Activated B cell treated with CpG ODN at 0.5 μM for 24 hours (primary cell): ENCODE results near the gene SACM1L. TPM values are rescaled to one million over a fixed set of nuclear protein-coding genes. Genes with fewer than 3 reads are reported as not detected.

Experiments
- ATAC-seq: fragments of 200-7000 bp; cut with Tn5 transposase; one replicate; pipeline ENCODE4 v1.10.0; 2021; ENCODE audit warnings: low read depth, mild to moderate bottlenecking, moderate library complexity
- CTCF ChIA-PET: fragments of 350-600 bp; sonication (Branson Sonifier 250); formaldehyde crosslinking; loops from one replicate; lab custom pipeline; 2021; ENCODE audit warnings: antibody characterized with exemption; lab: Charles Lee
- POLR2A ChIA-PET: fragments of 350-600 bp; sonication (Branson Sonifier 250); formaldehyde crosslinking; loops from one replicate; lab custom pipeline; 2021; ENCODE audit warnings: antibody characterized with exemption; lab: Charles Lee
- DNase-seq: peaks from one replicate; pipeline ENCODE4 v3.0.0; 2022
- H3K27ac Mint-ChIP-seq: one replicate; pipeline ENCODE4 v1.8.0; 2020; ENCODE audit warnings: mixed read lengths
- H3K27me3 Mint-ChIP-seq: one replicate; pipeline ENCODE4 v1.8.0; 2021; ENCODE audit warnings: mixed read lengths
- H3K36me3 Mint-ChIP-seq: one replicate; pipeline ENCODE4 v1.8.0; 2021; ENCODE audit warnings: low read depth, mixed read lengths
- H3K4me1 Mint-ChIP-seq: one replicate; pipeline ENCODE4 v1.8.0; 2021; ENCODE audit warnings: mixed read lengths
- H3K4me3 Mint-ChIP-seq: one replicate; pipeline ENCODE4 v1.8.0; 2020; ENCODE audit warnings: mild to moderate bottlenecking, mixed read lengths
- H3K9me3 Mint-ChIP-seq: one replicate; pipeline ENCODE4 v1.8.0; 2020; ENCODE audit warnings: mixed read lengths
- intact Hi-C: fragments of 100-400 bp; cut with micrococcal nuclease; formaldehyde crosslinking; loops from one replicate; pipeline ENCODE4 v1.15.1; 2024
- total RNA-seq: library from RNA; stranded (reverse); gene quantifications from 2 replicates; pipeline ENCODE4 v1.2.3, GENCODE V29; 2022
- TF ChIP-seq, protein P1 (sequence below): fragments of 200-600 bp; IDR thresholded peaks from one replicate; pipeline ENCODE4 v1.8.0; 2022; ENCODE audit warnings: antibody characterized with exemption, mild to moderate bottlenecking

The SACM1L gene
- total RNA-seq, 1 donor from 2014 or later, result 55.5 TPM

DNA sequence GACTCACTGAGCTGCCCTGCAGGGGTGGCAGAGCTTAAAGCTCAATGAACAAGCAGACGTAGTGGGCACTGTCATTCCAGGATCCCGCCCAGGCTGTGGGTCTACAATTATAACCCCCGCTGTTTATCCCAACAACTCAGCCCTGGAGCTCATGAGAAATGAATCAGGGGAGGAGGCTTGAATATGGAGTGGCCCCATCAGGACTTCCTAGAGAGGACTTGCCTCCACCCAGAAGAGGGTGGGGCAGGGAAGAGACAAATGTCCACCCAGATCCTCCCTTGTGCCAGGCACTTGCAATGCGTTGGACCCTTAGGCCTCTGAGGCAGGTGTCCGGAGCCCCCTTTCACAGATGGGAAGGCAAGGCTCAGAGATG lies 74.1 kb downstream of the SACM1L start:
- DNase-seq (no peak), ATAC-seq (no peak)
- intact Hi-C loops, result loop anchor here (10.0 kb wide), 1 partner anchor 612 kb away; the partner anchor contains the start of gene CCR5
- Mint-ChIP-seq H3K27me3 (peaks cover 1% of the 10 kb centered on the region), H3K36me3 (no peaks in the 10 kb centered on the region), H3K4me1 (peaks cover 3% of the 10 kb centered on the region), H3K9me3 (peaks cover 7% of the 10 kb centered on the region), H3K27ac (no peak overlapping the region), H3K4me3 (no peak overlapping the region)
- POLR2A ChIA-PET, result no interaction called here
- CTCF ChIA-PET, result interaction anchor here (1.1 to 4.9 kb wide), 4 partner anchors 54 to 445 kb away, joined by 3 to 50 read pairs (median 3); partner anchors contain the start of gene CCR1
- TF ChIP-seq, protein P1, sequence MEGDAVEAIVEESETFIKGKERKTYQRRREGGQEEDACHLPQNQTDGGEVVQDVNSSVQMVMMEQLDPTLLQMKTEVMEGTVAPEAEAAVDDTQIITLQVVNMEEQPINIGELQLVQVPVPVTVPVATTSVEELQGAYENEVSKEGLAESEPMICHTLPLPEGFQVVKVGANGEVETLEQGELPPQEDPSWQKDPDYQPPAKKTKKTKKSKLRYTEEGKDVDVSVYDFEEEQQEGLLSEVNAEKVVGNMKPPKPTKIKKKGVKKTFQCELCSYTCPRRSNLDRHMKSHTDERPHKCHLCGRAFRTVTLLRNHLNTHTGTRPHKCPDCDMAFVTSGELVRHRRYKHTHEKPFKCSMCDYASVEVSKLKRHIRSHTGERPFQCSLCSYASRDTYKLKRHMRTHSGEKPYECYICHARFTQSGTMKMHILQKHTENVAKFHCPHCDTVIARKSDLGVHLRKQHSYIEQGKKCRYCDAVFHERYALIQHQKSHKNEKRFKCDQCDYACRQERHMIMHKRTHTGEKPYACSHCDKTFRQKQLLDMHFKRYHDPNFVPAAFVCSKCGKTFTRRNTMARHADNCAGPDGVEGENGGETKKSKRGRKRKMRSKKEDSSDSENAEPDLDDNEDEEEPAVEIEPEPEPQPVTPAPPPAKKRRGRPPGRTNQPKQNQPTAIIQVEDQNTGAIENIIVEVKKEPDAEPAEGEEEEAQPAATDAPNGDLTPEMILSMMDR, result no peak

DNA sequence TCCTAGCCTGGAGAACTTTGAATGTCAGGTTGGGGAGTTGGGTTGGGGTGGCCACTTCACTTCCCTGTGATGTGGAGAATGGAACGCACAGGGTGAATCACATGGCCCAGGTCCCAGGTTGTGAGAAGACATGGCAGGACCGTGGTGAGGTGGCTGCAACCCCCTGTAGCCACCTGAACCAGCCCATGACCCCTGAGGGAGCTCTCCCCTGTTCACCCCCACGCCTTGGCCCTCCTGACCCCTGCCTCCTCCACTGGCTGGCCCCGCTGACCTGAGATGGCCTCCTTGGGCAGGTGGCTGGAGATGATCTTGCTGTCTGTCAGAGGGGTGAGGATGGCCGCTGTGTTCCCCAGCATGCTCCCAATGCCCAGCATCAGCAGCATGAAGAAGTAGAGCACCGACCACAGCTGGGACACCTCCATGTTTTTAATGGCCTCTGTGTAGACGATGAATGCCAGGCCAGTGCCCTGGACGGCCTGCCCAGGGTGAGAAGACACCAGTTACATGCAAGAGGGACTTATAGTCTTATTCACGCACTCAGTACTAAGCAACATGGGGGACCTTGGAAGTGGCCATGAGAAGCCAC lies 76.2 kb downstream of the SACM1L start:
- intact Hi-C loops, result loop anchor here (10.0 kb wide), 1 partner anchor 609 kb away; the partner anchor contains the start of gene CCR5
- Mint-ChIP-seq H3K27ac (no peak overlapping the region), H3K9me3 (peaks cover 7% of the 10 kb centered on the region), H3K4me1 (peaks cover 3% of the 10 kb centered on the region), H3K27me3 (peaks cover 1% of the 10 kb centered on the region), H3K4me3 (no peak overlapping the region), H3K36me3 (no peaks in the 10 kb centered on the region)
- ChIA-PET POLR2A (no interaction called here), CTCF (no interaction called here)
- TF ChIP-seq, protein P1, result no peak
- ATAC-seq, result no peak
- DNase-seq, result no peak

DNA sequence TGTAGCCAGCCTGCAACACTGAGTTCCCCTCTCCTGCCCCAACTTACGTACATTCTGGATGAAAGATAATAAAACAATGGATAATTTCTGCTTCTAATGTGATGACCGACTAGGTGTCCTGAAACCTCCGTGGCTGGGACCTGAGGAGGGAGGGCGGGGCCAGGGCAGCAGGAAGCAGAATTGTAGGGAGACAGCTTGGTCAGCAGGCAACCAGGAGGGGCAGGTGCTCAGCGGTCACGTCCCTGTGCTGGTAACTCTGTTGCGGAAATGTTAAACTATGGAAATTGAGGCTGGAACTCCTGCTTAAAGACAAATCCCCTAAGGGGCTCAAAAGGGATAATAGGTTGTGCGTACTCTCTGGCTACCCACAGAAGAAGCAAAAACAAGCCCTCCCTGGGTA lies 76.8 kb downstream of the SACM1L start:
- ChIA-PET CTCF (no interaction called here), POLR2A (no interaction called here)
- H3K4me1 Mint-ChIP-seq, result peaks cover 3% of the 10 kb centered on the region
- no peak overlapping the region for H3K4me3 Mint-ChIP-seq
- DNase-seq, result no peak
- H3K9me3 Mint-ChIP-seq, result peaks cover 7% of the 10 kb centered on the region
- no peak overlapping the region for H3K27ac Mint-ChIP-seq
- TF ChIP-seq, protein P1, result no peak
- intact Hi-C loops, result loop anchor here (10.0 kb wide), 1 partner anchor 609 kb away; the partner anchor contains the start of gene CCR5
- H3K36me3 Mint-ChIP-seq, result no peaks in the 10 kb centered on the region
- H3K27me3 Mint-ChIP-seq, result peaks cover 1% of the 10 kb centered on the region
- ATAC-seq, result no peak

DNA sequence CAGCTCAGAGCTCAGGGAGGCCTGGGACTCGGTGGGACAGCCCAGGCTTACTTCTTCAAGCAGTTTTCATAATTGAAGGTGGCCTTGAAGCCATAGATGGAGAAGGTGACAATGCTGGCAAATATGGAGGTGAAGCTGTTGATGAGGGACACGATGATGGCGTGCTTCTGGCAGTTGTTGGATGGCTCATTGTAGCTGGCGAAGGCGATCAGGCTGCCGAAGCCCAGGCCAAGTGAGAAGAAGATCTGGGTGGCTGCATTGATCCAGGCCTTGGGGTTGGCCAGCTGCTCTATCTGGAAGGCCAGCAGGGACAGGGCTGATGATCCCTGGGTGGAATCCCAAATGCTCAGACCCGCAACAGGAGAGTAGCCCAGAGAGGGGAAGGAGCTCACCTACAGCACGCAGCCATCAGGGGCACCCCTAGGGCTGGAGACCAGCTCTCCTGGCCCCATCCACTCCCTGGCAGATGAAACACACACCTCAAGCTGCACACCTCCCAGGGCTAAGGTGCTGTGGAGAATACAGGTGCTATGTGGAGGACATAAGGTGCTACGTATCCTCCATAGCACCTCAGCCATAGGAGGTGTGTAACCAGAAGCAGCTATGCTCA lies 82.1 kb downstream of the SACM1L start:
- Mint-ChIP-seq H3K4me1 (no peaks in the 10 kb centered on the region), H3K27ac (no peak overlapping the region), H3K36me3 (no peaks in the 10 kb centered on the region), H3K27me3 (peaks cover 6% of the 10 kb centered on the region), H3K9me3 (peaks cover 7% of the 10 kb centered on the region), H3K4me3 (no peak overlapping the region)
- no peak for DNase-seq
- CTCF ChIA-PET, result no interaction called here
- intact Hi-C loops, result no loop called here
- ATAC-seq, result no peak
- POLR2A ChIA-PET, result no interaction called here
- TF ChIP-seq, protein P1, result no peak

DNA sequence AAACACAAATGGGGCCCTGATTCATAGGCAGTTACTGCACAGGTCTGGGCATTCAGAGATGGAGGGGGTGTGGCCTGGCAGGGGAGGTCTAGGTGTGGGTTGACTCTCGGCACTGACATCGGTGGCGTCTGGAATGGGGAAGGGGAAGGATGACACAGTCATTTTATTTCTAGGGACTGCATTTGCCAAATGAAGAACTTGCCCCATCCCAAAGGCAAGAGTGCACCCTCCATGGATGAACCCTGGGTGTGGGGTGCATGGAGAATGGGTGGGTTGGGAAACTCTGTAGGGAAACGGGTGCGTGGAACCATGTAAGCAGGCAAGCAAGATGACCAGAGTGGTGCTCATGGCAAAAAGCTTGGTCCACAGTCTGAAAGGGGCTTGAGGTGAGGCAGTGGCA lies 82.6 kb downstream of the SACM1L start:
- intact Hi-C loops, result no loop called here
- no peaks in the 10 kb centered on the region for H3K4me1 Mint-ChIP-seq
- POLR2A ChIA-PET, result no interaction called here
- H3K9me3 Mint-ChIP-seq, result peaks cover 7% of the 10 kb centered on the region
- CTCF ChIA-PET, result no interaction called here
- H3K27me3 Mint-ChIP-seq, result peaks cover 6% of the 10 kb centered on the region
- no peak overlapping the region for H3K4me3 Mint-ChIP-seq
- H3K27ac Mint-ChIP-seq, result no peak overlapping the region
- no peak for ATAC-seq
- no peaks in the 10 kb centered on the region for H3K36me3 Mint-ChIP-seq
- TF ChIP-seq, protein P1, result no peak
- no peak for DNase-seq
